KMS-11 (cell line): ENCODE results near the gene HPN.

Experiments used
- H2AFZ ChIP-seq: fragments of 200-600 bp; sonication (generic); 2 replicates; pipeline ENCODE4 v1.6.1; 2016; ENCODE audit warnings: antibody characterized with exemption, mixed run types, low read depth
- H3K27ac ChIP-seq: fragments of 200-600 bp; sonication (generic); 2 replicates; pipeline ENCODE4 v1.6.1; 2016; ENCODE audit warnings: mild to moderate bottlenecking, mixed run types
- H3K27me3 ChIP-seq: fragments of 200-600 bp; sonication (generic); 2 replicates; pipeline ENCODE4 v1.6.1; 2017; ENCODE audit warnings: mild to moderate bottlenecking, low read depth, mixed run types, moderate library complexity; ENCODE audit not compliant: insufficient read depth
- H3K36me3 ChIP-seq: fragments of 200-600 bp; sonication (generic); 2 replicates; pipeline ENCODE4 v1.6.1; 2017; ENCODE audit warnings: mild to moderate bottlenecking, mixed run types; ENCODE audit not compliant: insufficient read depth
- H3K4me1 ChIP-seq: fragments of 200-600 bp; sonication (generic); 2 replicates; pipeline ENCODE4 v1.6.1; 2016; ENCODE audit warnings: mild to moderate bottlenecking, low read depth, mixed run types; ENCODE audit not compliant: poor library complexity, severe bottlenecking
- H3K4me2 ChIP-seq: fragments of 200-600 bp; sonication (generic); 2 replicates; pipeline ENCODE4 v1.7.0; 2016; ENCODE audit warnings: mild to moderate bottlenecking, mixed run types
- H3K4me3 ChIP-seq: fragments of 200-600 bp; sonication (generic); IDR thresholded peaks from 2 replicates; pipeline ENCODE4 v1.6.1; 2017; ENCODE audit warnings: low read depth, low read length, mixed read lengths; ENCODE audit not compliant: insufficient read depth
- H3K79me2 ChIP-seq: fragments of 200-600 bp; sonication (generic); 2 replicates; pipeline ENCODE4 v1.6.1; 2016; ENCODE audit warnings: low read depth, mixed run types; ENCODE audit not compliant: insufficient read depth
- H3K9ac ChIP-seq: fragments of 200-600 bp; sonication (generic); 2 replicates; pipeline ENCODE4 v1.6.1; 2016; ENCODE audit warnings: mild to moderate bottlenecking, mixed run types
- H4K20me1 ChIP-seq: fragments of 200-600 bp; sonication (generic); 2 replicates; pipeline ENCODE4 v1.6.1; 2016; ENCODE audit warnings: mild to moderate bottlenecking, mixed run types; ENCODE audit not compliant: insufficient read depth
- CTCF ChIP-seq: fragments of 200-600 bp; sonication (generic); conservative IDR thresholded peaks from 2 replicates; pipeline ENCODE4 v1.6.1; 2017; ENCODE audit warnings: low read depth, mild to moderate bottlenecking, antibody characterized with exemption, low read length, moderate library complexity, mixed read lengths

The HPN gene

GRCh38 chr19:35105411-35106290 is 64.1 kb downstream of the HPN start:
- H3K4me2 ChIP-seq: no peak overlapping the region
- no peaks in the 10 kb centered on the region for H4K20me1 ChIP-seq
- no peak overlapping the region for H3K9ac ChIP-seq
- H2AFZ ChIP-seq: no peak overlapping the region
- H3K36me3 ChIP-seq: no peaks in the 10 kb centered on the region
- no peak for TF ChIP-seq CTCF
- H3K4me1 ChIP-seq: no peaks in the 10 kb centered on the region
- H3K79me2 ChIP-seq: no peaks in the 10 kb centered on the region
- H3K27ac ChIP-seq: no peak overlapping the region
- no peak overlapping the region for H3K4me3 ChIP-seq
- peaks cover 12% of the 10 kb centered on the region; the same call in 1 of the 2 replicates for H3K27me3 ChIP-seq

GRCh38 chr19:35106291-35106583 is 64.7 kb downstream of the HPN start:
- peaks cover 15% of the 10 kb centered on the region; the same call in 1 of the 2 replicates for H3K27me3 ChIP-seq
- no peaks in the 10 kb centered on the region for H4K20me1 ChIP-seq
- H3K9ac ChIP-seq: no peak overlapping the region
- no peaks in the 10 kb centered on the region for H3K79me2 ChIP-seq
- H3K4me1 ChIP-seq: no peaks in the 10 kb centered on the region
- TF ChIP-seq CTCF: no peak
- no peak overlapping the region for H2AFZ ChIP-seq
- H3K27ac ChIP-seq: no peak overlapping the region
- no peaks in the 10 kb centered on the region for H3K36me3 ChIP-seq
- no peak overlapping the region for H3K4me2 ChIP-seq
- H3K4me3 ChIP-seq: no peak overlapping the region

GRCh38 chr19:35106898-35107541 is 65.5 kb downstream of the HPN start:
- Histone ChIP-seq H3K36me3 (no peaks in the 10 kb centered on the region), H3K27me3 (peaks cover 13% of the 10 kb centered on the region; the same call in 1 of the 2 replicates), H4K20me1 (no peaks in the 10 kb centered on the region), H3K27ac (no peak overlapping the region), H3K4me3 (no peak overlapping the region), H3K9ac (no peak overlapping the region), H3K4me1 (no peaks in the 10 kb centered on the region), H2AFZ (no peak overlapping the region), H3K79me2 (no peaks in the 10 kb centered on the region), H3K4me2 (no peak overlapping the region)
- TF ChIP-seq CTCF: no peak

- Histone ChIP-seq H3K27ac (no peak overlapping the region), H3K4me1 (no peaks in the 10 kb centered on the region), H3K4me3 (no peak overlapping the region), H4K20me1 (no peaks in the 10 kb centered on the region), H2AFZ (no peak overlapping the region), H3K4me2 (no peak overlapping the region), H3K9ac (no peak overlapping the region), H3K79me2 (no peaks in the 10 kb centered on the region), H3K36me3 (no peaks in the 10 kb centered on the region), H3K27me3 (peaks cover 15% of the 10 kb centered on the region; the same call in 1 of the 2 replicates)
- no peak for TF ChIP-seq CTCF
Observed at GRCh38 chr19:35107545-35107944, 66.0 kb downstream of the HPN start.
